GM21825 (cell line): ENCODE results near the gene FBXO24.
"Not testable (repeated sequence)": the region's sequence is repeated elsewhere in the genome, so short reads cannot be mapped to it uniquely, and the experiment has no call there.

ENCODE experiments used
- ATAC-seq: cut with Tn5 transposase; IDR thresholded peaks from one replicate; pipeline ENCODE4 v1.9.1; 2021; ENCODE audit warnings: mild to moderate bottlenecking, moderate library complexity; ENCODE audit not compliant: unreplicated experiment

The FBXO24 gene

GRCh38 chr7:100559127-100559526 lies 27.0 kb upstream of the FBXO24 start:
- ATAC-seq = no peak

DNA sequence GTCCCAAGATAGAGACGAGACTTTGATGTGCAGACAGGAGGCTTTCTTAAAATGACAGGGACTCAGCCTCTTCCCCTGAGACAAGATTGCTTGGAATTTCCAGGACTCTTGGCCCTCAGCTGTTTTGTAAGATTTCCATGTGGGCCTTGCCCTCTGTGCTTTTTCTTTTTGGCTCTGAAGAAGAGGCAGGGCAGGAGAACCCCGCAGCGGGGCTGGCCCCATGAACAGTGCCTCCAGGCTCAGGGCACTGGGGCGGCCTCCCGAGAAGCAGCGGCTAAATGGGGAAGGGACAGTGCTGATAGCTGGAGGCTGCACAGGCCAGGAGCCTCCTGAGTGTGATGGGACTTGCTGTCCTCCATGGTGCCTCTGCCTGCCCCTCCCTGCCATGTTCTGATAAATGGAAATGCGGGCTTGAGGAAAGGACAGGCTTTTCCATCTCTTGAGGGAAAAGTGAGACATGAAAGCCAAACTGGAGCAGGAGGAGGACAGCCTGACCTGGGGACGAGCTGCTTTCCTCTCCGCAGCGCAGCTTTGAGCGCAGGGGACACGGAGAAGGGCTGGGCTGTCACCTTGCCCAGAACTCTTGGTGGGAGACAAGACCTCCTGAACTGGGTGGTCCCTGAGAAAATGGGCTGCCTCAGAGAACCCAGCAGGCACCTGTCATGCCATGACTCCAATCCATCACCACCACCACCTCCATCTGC lies 24.5 kb upstream of the FBXO24 start:
- ATAC-seq = no peak

GRCh38 chr7:100562195-100563099 lies 23.7 kb upstream of the FBXO24 start:
- ATAC-seq = no peak

GRCh38 chr7:100563100-100563564 lies 23.0 kb upstream of the FBXO24 start:
- no peak for ATAC-seq

DNA sequence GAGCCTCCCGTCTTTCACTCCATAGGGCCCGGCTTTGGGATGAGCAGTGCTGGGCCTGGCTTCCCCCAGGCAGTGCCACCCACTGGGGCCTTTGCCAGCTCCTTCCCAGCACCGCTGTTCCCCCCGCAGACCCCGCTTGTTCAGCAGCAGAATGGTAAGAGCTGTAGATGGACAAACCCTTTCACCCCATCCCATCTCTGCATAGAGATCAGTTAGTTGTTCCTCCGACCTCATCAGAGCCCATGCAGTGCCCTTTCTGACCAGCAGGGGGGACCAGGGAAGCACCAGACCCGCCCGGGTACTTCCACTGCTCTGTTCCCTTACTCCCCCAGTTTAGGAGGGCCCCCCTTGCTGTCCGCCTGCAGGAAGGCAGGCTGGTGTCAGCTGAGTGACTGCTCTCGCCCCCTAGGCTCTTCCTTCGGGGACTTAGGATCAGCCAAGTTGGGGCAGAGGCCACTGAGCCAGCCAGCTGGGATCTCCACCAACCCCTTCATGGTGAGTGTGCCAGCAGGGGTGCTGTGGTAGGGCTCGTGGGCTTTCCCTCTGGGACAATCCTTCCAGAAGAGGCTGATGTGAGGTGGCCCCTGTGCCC lies 22.2 kb upstream of the FBXO24 start:
- ATAC-seq = no peak

DNA sequence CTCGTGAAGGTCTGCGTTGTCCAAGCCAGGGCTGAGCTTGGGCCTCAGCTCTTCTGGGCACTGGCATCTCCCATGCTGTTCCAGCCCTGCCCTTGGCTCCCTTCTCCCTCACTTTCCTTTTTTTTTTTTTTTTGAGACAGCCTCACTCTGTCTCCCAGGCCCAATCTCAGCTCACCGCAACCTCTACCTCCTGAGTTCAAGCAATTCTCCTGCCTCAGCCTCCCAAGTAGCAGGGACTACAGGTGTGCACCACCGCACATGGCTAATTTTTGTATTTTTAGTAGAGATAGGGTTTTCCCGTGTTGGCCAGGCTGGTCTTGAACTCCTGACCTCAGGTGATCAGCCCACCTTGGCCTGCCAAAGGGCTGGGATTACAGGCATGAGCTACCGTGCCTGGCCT lies 21.7 kb upstream of the FBXO24 start:
- ATAC-seq = not testable (repeated sequence)

DNA sequence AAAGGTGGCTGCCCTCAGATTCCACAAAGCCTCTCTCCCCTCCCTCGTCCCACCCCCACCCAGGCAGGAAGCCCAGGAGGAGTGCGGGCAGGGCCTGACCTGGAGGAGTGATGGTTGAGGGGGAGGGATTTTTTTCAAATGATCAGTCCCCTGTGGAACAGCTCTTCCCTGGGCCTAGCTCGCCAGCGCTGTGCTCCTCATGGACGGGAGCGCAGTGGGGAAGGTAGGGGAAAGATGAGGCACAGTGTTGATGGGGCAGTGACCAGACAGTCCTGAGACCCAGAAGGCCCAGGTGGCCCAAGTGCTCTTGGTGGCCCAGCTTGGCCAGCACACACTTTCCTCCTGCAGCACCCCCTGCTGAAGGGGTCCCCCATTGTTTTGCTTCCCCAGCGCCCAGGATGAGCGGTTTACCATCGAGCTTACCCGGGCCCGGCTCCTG lies 21.0 kb upstream of the FBXO24 start:
- no peak for ATAC-seq

DNA sequence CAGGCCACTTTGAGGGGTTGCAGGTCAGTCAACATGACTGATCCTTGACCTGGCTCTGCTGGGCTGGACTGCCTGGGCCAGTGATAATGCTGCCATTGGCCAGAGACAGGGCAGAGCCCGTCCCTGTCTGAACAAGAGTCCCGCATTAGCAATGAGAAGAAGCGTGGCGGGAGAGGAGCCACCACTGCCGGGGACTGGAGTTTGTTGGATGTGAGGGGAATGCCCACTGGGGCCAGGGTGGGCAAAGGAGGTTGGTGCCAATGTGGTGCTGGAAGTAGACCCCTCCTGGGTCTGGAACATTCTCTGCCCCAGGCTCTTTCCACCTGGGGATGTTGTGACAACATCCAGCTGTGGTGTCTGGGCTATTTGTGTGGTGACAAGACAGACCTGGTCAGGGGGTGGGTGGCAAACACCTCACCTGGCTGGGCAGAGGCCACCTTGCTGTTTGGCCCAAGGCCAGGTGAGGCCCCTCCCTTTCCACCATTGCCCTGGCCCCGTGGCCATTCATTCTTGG lies 20.1 kb upstream of the FBXO24 start:
- ATAC-seq = no peak

GRCh38 chr7:100567031-100567730 lies 18.9 kb upstream of the FBXO24 start:
- ATAC-seq = no peak

DNA sequence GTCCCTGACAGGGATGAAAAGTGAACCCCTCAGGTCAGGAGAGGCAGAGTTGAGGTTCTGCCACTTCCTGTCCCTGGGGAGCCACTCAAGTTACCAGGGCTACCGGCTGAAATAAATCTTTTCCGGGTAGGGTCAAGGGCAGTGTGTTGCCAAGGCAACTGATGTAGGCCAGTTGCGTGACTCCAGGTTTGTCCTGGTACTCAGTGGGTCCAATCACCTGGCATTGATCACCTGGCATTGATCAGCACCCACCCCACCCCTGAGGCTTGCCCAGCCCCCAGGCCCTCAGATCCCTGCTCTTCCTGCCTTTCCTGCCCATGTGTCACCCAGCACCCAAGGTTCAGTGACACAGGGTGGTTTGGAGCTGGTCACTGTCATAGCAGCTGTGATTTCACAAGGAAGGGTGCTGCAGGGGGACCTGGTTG lies 18.4 kb upstream of the FBXO24 start:
- ATAC-seq = no peak

DNA sequence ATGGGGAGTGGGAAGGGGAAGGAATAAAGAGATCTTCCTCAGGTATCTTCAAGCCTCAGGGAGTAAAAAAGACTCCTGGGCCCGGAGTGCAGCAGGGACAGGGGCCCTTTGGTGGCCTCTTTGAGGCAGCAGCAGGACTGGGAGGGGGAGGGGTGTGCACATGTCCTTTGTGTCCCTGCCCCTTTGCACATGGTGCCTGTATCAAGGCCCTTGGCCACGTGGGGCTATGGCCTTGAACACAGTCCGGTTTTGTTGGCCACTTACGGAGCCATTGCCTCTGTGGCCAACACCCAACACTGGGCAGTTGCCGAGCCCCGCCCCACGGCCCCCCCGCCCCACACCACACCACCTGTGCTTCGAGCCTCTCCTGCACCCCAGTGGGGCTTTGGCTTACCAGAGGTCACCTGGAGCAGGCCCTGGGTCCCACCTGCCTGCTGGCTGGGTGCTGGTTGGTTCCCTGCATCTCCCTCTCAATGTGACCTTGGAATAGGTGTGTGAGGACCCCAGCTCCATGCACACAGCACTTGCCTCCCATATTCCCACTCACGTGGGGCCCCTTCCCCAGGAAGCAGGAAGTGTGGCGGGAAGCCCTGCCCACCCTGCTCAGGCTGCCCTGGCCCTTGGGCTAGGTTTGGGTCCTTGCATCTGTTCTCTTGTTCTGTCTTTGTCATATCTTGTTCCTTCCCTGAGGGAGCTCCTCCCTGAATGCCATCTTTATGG lies 17.8 kb upstream of the FBXO24 start:
- no peak for ATAC-seq

DNA sequence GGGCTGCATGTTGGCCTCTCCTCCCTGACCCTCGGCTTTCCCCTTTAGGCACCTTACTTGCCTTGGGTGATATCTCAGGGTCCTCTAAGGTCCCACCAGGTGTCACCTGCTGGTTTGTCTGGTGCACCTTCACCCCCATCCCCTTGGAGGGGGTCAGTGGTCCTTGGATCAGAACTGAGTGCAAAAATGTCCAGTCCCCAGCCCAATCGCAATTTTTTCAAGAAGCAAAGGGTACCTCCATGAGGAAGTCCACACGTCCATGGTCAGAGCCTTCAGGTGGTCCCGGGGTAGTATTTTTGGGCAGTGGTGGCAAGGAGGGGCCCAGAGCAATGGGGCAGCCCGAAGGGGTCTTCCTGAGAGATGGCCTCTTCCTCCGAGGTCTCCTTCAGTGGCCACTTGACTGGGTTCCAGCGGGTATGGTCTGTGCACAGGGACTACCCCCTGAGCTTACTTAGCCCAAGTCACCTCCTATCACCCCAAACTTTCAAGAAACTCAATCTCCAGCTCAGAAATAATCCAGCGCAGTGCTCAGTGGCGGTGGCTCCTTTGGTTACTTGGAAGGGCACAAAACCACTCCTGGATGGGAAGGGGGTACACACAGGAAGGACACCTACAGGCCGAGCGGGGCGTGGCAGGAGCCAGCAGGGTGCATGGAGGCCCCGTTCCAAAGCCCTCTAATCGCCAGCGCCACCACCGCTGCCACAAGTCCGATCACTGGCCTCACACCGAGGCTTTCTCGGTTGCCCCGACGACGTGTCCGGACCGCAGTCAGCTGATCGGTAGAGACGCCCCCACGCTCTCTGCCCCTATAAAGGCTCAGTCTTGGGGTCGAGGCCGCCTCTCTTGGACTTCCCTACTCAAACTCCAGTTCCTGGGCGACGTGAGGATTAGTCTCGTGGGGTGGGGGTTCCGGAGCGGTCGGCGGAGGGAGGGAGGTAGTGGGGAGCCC lies 17.0 kb upstream of the FBXO24 start:
- ATAC-seq = no peak

DNA sequence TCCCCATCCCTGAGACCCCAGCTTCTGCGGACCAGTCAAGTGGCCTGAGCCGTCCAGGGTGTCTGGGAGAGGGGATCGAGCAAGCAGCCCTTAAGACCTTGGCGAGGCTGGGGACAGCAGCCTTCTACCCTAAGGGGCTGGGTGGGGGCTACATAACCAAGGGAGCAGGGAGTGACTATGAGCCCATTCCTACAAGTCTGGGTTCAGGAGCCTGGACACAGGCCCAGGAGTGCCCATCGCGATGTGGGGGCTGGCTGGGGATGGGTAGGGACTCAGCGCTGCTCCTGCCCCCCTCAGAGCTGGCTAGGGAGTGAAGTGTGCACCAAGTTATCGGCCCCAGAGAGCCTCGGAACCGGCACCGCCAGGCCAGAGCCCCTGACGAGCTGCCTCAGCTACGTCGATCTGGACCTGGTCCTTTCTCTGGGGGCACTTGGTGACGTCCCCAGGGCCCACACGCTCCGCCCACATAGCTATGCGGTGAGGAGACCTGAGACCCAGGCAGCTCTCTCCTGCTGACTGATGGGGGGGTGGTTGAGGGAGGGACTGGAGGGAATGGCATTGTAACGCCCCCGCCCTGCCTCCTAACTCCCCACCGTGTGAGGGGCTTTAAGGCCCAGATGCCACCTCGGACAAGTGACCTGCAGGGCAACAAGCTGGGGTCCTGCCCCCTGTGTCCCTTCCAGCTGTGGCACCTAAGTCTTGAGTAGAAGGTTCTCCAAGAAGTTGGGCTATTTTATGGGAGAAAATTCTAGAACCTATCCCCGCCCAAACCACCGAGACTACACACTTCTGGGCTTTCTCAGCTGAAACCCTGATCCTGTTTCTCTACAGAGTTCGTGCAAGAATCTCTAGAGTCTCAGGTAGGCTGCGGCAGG lies 14.9 kb upstream of the FBXO24 start:
- no peak for ATAC-seq

GRCh38 chr7:100571829-100572116 lies 14.4 kb upstream of the FBXO24 start:
- ATAC-seq = no peak

- ATAC-seq = no peak
Observed at GRCh38 chr7:100572281-100572948, 13.7 kb upstream of the FBXO24 start.

DNA sequence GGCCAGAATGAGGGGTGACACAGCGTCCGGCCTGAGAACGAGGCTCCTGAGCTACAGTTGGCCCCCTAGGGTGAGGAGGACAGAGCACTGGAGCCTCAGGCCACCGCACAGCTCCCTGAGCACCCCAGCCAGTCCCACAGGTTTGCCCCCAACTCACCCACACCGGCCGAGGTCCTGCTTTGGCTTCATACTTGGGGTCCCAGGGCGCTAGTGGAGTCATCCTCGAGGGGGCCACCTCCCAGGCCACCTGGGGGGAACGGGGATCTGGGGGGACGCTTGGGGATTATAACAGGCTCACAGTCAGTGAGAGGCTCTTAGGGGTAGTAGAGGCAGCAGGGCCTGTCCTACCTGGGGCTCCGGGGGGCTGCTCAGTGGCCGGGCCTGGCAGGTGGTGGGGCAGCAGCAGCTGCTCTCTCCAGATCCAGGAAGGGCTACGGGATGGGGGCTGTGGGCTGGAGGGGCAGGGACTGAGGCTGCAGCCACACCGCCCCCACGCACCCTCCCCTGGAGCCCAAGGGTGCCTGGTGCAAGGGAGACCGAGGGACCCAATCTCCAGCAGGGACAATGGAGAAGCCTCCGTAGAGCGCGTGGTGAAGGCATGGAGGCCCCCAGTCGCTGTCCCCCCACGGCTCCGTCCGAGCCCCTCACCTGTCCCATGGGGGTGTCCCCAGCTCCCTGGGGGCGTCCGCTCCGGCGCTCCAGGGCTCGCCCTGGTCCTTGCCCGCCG lies 13.0 kb upstream of the FBXO24 start:
- no peak for ATAC-seq
